A549 (cell line): ENCODE results near the gene SMPD2.

ENCODE experiments used
- SMC3 ChIP-seq: fragments of >200 bp; sonication (Bioruptor Twin); formaldehyde crosslinking; IDR thresholded peaks from 3 replicates; pipeline ENCODE4 v1.6.1; 2018; ENCODE audit warnings: inconsistent platforms
- TF ChIP-seq, protein P1 (sequence below): fragments of 200-600 bp; sonication (generic); IDR thresholded peaks from 2 replicates; pipeline ENCODE4 v1.6.1; 2016; ENCODE audit warnings: antibody characterized with exemption, mild to moderate bottlenecking, moderate library complexity
- TF ChIP-seq, protein P2 (sequence below): fragments of >200 bp; sonication (Bioruptor Twin); formaldehyde crosslinking; IDR thresholded peaks from 3 replicates; pipeline ENCODE4 v1.5.1; 2016

DNA sequence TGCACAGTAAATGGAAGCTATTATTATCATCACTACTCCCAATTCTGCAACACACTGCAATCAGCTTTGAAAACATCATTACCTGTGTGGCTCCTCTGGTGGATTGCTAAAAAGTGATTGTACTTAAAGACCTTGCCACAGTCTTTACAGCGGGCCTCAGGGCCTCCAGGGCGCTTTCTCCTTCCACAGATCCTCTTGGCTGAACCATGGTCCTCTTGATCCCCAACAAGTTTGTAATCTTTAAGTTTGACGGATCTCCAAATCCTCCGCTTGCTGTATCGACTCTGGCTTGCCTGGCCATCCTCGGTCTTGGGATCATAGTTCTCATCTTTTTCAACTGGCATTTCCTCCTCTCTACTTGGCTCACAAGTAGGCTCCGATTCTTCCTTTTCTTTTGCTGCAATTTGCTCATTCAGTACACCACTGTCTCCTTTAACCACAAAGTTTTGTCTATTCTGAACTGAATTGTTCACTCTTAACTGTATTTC is 40.5 kb downstream of the SMPD2 start:
- TF ChIP-seq, protein P1, sequence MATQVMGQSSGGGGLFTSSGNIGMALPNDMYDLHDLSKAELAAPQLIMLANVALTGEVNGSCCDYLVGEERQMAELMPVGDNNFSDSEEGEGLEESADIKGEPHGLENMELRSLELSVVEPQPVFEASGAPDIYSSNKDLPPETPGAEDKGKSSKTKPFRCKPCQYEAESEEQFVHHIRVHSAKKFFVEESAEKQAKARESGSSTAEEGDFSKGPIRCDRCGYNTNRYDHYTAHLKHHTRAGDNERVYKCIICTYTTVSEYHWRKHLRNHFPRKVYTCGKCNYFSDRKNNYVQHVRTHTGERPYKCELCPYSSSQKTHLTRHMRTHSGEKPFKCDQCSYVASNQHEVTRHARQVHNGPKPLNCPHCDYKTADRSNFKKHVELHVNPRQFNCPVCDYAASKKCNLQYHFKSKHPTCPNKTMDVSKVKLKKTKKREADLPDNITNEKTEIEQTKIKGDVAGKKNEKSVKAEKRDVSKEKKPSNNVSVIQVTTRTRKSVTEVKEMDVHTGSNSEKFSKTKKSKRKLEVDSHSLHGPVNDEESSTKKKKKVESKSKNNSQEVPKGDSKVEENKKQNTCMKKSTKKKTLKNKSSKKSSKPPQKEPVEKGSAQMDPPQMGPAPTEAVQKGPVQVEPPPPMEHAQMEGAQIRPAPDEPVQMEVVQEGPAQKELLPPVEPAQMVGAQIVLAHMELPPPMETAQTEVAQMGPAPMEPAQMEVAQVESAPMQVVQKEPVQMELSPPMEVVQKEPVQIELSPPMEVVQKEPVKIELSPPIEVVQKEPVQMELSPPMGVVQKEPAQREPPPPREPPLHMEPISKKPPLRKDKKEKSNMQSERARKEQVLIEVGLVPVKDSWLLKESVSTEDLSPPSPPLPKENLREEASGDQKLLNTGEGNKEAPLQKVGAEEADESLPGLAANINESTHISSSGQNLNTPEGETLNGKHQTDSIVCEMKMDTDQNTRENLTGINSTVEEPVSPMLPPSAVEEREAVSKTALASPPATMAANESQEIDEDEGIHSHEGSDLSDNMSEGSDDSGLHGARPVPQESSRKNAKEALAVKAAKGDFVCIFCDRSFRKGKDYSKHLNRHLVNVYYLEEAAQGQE: no peak
- no peak for TF ChIP-seq SMC3
- TF ChIP-seq, protein P2, sequence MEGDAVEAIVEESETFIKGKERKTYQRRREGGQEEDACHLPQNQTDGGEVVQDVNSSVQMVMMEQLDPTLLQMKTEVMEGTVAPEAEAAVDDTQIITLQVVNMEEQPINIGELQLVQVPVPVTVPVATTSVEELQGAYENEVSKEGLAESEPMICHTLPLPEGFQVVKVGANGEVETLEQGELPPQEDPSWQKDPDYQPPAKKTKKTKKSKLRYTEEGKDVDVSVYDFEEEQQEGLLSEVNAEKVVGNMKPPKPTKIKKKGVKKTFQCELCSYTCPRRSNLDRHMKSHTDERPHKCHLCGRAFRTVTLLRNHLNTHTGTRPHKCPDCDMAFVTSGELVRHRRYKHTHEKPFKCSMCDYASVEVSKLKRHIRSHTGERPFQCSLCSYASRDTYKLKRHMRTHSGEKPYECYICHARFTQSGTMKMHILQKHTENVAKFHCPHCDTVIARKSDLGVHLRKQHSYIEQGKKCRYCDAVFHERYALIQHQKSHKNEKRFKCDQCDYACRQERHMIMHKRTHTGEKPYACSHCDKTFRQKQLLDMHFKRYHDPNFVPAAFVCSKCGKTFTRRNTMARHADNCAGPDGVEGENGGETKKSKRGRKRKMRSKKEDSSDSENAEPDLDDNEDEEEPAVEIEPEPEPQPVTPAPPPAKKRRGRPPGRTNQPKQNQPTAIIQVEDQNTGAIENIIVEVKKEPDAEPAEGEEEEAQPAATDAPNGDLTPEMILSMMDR: no peak
